Keratinocyte (primary cell): ENCODE results near the gene RNF141. TPM values are rescaled to one million over a fixed set of nuclear protein-coding genes. Genes with fewer than 3 reads are reported as not detected.

Source experiments
- DNase-seq: peaks from one replicate; pipeline ENCODE4 v3.0.0-alpha.2; 2011; ENCODE audit warnings: low read depth, missing footprints, low spot score
- FAIRE-seq: peaks from 2 replicates; lab custom pipeline; 2011; peaks lifted over from hg19 to GRCh38; lab: Jason Lieb, UNC
- H2AFZ ChIP-seq: 2 replicates; pipeline ENCODE4 v1.6.0; 2012; ENCODE audit warnings: low read length, control low read depth, inconsistent platforms; ENCODE audit not compliant: control insufficient read depth
- H3K27ac ChIP-seq: 2 replicates; pipeline ENCODE4 v1.5.1; 2011; ENCODE audit warnings: low read length; ENCODE audit not compliant: control insufficient read depth, insufficient read depth
- H3K27me3 ChIP-seq: 3 replicates; pipeline ENCODE4 v1.6.0; 2011; ENCODE audit warnings: low read length; ENCODE audit not compliant: control insufficient read depth, insufficient read depth; ENCODE audit errors: extremely low read depth
- H3K36me3 ChIP-seq, 2 experiments: 2 replicates in 1 of 2; 3 replicates in 1 of 2; pipeline ENCODE4 v1.5.1; 2011; ENCODE audit warnings: low read length in 2 of 2, mild to moderate bottlenecking in 1 of 2; ENCODE audit not compliant: control insufficient read depth in 2 of 2, insufficient read depth in 2 of 2; ENCODE audit errors: extremely low read depth in 1 of 2
- H3K4me1 ChIP-seq: 3 replicates; pipeline ENCODE4 v1.5.1; 2011; ENCODE audit warnings: low read length; ENCODE audit not compliant: control insufficient read depth, insufficient read depth; ENCODE audit errors: extremely low read depth
- H3K4me2 ChIP-seq: 3 replicates; pipeline ENCODE4 v1.6.0; 2011; ENCODE audit warnings: low read depth, low read length; ENCODE audit not compliant: control insufficient read depth, insufficient read depth; ENCODE audit errors: extremely low read depth
- H3K4me3 ChIP-seq, 3 experiments: fragments of 200-600 bp in 1 of 3; sonication (generic) in 1 of 3; 2 replicates in 2 of 3; 3 replicates in 1 of 3; pipeline ENCODE4 v1.5.1; 2011 to 2016; ENCODE audit warnings: low read length in 3 of 3, mild to moderate bottlenecking in 3 of 3, control low read depth in 2 of 3, inconsistent platforms in 1 of 3, low read depth in 1 of 3, mixed read lengths in 1 of 3, mixed run types in 1 of 3, moderate library complexity in 1 of 3; ENCODE audit not compliant: control insufficient read depth in 2 of 3, insufficient read depth in 2 of 3; ENCODE audit errors: extremely low read depth in 1 of 3
- H3K79me2 ChIP-seq: 2 replicates; pipeline ENCODE4 v1.6.0; 2012; ENCODE audit warnings: low read length; ENCODE audit not compliant: control insufficient read depth, insufficient read depth
- H3K9ac ChIP-seq: 3 replicates; pipeline ENCODE4 v1.6.0; 2011; ENCODE audit warnings: low read length; ENCODE audit not compliant: control insufficient read depth, insufficient read depth; ENCODE audit errors: extremely low read depth
- H3K9me1 ChIP-seq: 3 replicates; pipeline ENCODE4 v1.6.0; 2011; ENCODE audit warnings: low read length; ENCODE audit not compliant: control insufficient read depth, insufficient read depth; ENCODE audit errors: extremely low read depth
- H3K9me3 ChIP-seq: 2 replicates; pipeline ENCODE4 v1.5.1; 2012; ENCODE audit warnings: low read depth, low read length; ENCODE audit not compliant: control insufficient read depth
- H4K20me1 ChIP-seq: 3 replicates; pipeline ENCODE4 v1.6.0; 2011; ENCODE audit warnings: low read length; ENCODE audit not compliant: control insufficient read depth, insufficient read depth; ENCODE audit errors: extremely low read depth
- EZH2 ChIP-seq: IDR thresholded peaks from one replicate; pipeline ENCODE4 v1.6.1; 2012; ENCODE audit warnings: inconsistent platforms, mild to moderate bottlenecking, low read length, moderate library complexity
- dilution Hi-C: fragments of 300-500 bp; cut with MboI; formaldehyde crosslinking; loops from one replicate; pipeline ENCODE4 v1.7.0; 2020; ENCODE audit warnings: low sequenced_read_pairs; ENCODE audit not compliant: extremely low pct_ligation_motif_present
- polyA plus RNA-seq, 5 experiments: library from polyadenylated mRNA; depleted of rRNA in 3 of 5; stranded (reverse) in 3 of 5; stranded (forward) in 1 of 5; unstranded in 1 of 5; fragments of >200 nt; gene quantifications; 1 replicate in 1 of 5; 2 replicates in 3 of 5; 3 replicates in 1 of 5; pipeline versions ENCODE4 v1.2.1 to v1.2.3, GENCODE V29; 2011 to 2012; ENCODE audit warnings: missing spikeins in 2 of 5, low read depth in 1 of 5, low replicate concordance in 1 of 5
- TF ChIP-seq, protein P1 (sequence below), 3 experiments: IDR thresholded peaks in 1 of 3; conservative IDR thresholded peaks in 1 of 3; optimal IDR thresholded peaks in 1 of 3; 2 replicates in 2 of 3; 3 replicates in 1 of 3; pipeline versions ENCODE3 to v1.5.1; 2011; ENCODE audit warnings: low read length in 3 of 3, mild to moderate bottlenecking in 3 of 3, moderate library complexity in 2 of 3, control low read depth in 1 of 3, inconsistent platforms in 1 of 3; ENCODE audit not compliant: insufficient read depth in 2 of 3; ENCODE audit errors: extremely low read depth in 1 of 3

The RNF141 gene
- polyA plus RNA-seq, 1 donor (not counting 4 experiments of a cell fraction or from before 2014, with no cell fraction given) = 59.1 TPM

DNA sequence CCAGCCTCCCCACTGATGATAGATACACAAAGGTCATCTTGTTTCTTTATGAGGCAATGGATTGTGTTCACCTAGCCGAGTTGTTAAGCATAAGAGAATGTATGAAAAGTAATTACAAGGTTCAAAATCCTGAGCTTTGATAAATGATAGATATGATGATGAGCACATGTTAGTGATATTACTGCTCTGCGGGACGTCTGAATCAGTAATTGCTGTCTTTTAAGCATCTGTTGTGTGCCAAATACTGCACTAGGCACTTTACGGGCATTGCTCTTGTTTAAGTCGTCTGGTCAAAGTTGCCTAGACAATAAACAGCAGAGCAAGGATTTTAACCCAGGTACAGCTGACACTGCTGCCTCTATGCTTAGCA, 559 bp upstream of the RNF141 start:
- TF ChIP-seq, protein P1, sequence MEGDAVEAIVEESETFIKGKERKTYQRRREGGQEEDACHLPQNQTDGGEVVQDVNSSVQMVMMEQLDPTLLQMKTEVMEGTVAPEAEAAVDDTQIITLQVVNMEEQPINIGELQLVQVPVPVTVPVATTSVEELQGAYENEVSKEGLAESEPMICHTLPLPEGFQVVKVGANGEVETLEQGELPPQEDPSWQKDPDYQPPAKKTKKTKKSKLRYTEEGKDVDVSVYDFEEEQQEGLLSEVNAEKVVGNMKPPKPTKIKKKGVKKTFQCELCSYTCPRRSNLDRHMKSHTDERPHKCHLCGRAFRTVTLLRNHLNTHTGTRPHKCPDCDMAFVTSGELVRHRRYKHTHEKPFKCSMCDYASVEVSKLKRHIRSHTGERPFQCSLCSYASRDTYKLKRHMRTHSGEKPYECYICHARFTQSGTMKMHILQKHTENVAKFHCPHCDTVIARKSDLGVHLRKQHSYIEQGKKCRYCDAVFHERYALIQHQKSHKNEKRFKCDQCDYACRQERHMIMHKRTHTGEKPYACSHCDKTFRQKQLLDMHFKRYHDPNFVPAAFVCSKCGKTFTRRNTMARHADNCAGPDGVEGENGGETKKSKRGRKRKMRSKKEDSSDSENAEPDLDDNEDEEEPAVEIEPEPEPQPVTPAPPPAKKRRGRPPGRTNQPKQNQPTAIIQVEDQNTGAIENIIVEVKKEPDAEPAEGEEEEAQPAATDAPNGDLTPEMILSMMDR (optimal IDR thresholded peaks at IDR 0.05 in 1 of 3, IDR thresholded peaks at IDR 0.05 in 1 of 3, conservative IDR thresholded peaks at IDR 0.05 in 1 of 3; ENCODE audit: extremely low read depth in 1 of 3, insufficient read depth in 2 of 3, low read length in 3 of 3) = no peak
- no peak for TF ChIP-seq EZH2
- H3K4me2 ChIP-seq = peak overlapping the region; percentile 92
- dilution Hi-C loops = no loop called here
- FAIRE-seq (peak; percentile 53), DNase-seq (no peak)
- H2AFZ ChIP-seq = peak overlapping the region; percentile 95
- peak overlapping the region; percentile 97 for H3K27ac ChIP-seq
- H4K20me1 ChIP-seq = no peaks in the 10 kb centered on the region
- H3K4me1 ChIP-seq = peaks cover 11% of the 10 kb centered on the region
- H3K27me3 ChIP-seq = no peaks in the 10 kb centered on the region
- H3K9me1 ChIP-seq = no peaks in the 10 kb centered on the region
- peak overlapping the region; percentile 70 to 98 (median 94) for H3K4me3 ChIP-seq
- peaks cover 19% of the 10 kb centered on the region for H3K79me2 ChIP-seq
- peaks cover 1% of the 10 kb centered on the region for H3K9me3 ChIP-seq
- peak overlapping the region; percentile 97 for H3K9ac ChIP-seq
- H3K36me3 ChIP-seq = no peaks in the 10 kb centered on the region

DNA sequence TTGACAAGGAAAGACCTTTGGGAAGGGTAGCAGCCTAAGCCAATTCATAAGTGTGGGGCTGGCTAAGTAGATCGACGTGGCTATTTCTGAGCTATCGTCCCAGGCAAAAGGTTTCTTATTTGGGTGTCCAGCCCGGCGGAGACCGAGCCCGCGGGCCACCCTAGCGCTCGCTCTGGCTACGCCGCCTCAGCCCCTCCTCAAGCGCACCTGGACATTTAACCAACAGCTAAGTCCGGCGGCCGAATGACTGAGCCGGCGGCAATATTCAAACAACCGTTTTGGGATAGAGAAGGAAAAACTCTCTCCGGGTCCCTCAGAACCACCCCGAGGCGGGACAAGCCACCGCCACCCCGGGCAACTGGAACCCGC, 457 bp downstream of the RNF141 start:
- Histone ChIP-seq H3K27ac (peak overlapping the region; percentile 97), H3K79me2 (peaks cover 22% of the 10 kb centered on the region), H3K27me3 (no peaks in the 10 kb centered on the region), H3K4me1 (peaks cover 11% of the 10 kb centered on the region), H3K9me1 (no peaks in the 10 kb centered on the region), H4K20me1 (no peaks in the 10 kb centered on the region), H3K9ac (peak overlapping the region; percentile 97), H3K4me2 (peak overlapping the region; percentile 97), H2AFZ (peak overlapping the region; percentile 41), H3K36me3 (no peaks in the 10 kb centered on the region), H3K9me3 (peaks cover 1% of the 10 kb centered on the region), H3K4me3 (peak overlapping the region; percentile 70 to 98 (median 94))
- no peak for TF ChIP-seq EZH2
- TF ChIP-seq, protein P1 (optimal IDR thresholded peaks at IDR 0.05 in 1 of 3, IDR thresholded peaks at IDR 0.05 in 1 of 3, conservative IDR thresholded peaks at IDR 0.05 in 1 of 3; ENCODE audit: extremely low read depth in 1 of 3, insufficient read depth in 2 of 3, low read length in 3 of 3) = no peak
- no peak for DNase-seq
- dilution Hi-C loops = no loop called here
- FAIRE-seq = no peak
